H1 (cell line): ENCODE measurements around the gene LGALS12. TPM values are rescaled to one million over a fixed set of nuclear protein-coding genes. Genes with fewer than 3 reads are reported as not detected.

Experiments used
- CTCF ChIA-PET: fragments of 300-600 bp; sonication (Branson Sonifier 250); formaldehyde crosslinking; loops from one replicate; lab custom pipeline; 2021; ENCODE audit not compliant: partially characterized antibody; lab: Charles Lee
- POLR2A ChIA-PET: fragments of 300-600 bp; sonication (Branson Sonifier 250); formaldehyde crosslinking; loops from one replicate; lab custom pipeline; 2021; ENCODE audit warnings: inconsistent platforms; ENCODE audit not compliant: partially characterized antibody; lab: Charles Lee
- DNase-seq, 2 experiments: peaks; one replicate each; pipeline versions ENCODE4 v3.0.0 to v3.0.0-alpha.2; 2010 to 2022; ENCODE audit warnings: low spot score in 2 of 2, low read depth in 1 of 2, mixed read lengths in 1 of 2
- FAIRE-seq: peaks from 2 replicates; lab custom pipeline; 2011; peaks lifted over from hg19 to GRCh38; lab: Jason Lieb, UNC
- H2AFZ ChIP-seq: 2 replicates; pipeline ENCODE4 v1.8.1; 2012; ENCODE audit warnings: low read length, inconsistent platforms
- H2AK5ac ChIP-seq: 2 replicates; pipeline ENCODE4 v1.6.1; 2013; ENCODE audit warnings: low read depth, low read length
- H2BK120ac ChIP-seq: replicated peaks from 2 replicates; pipeline ENCODE3; 2013; ENCODE audit warnings: low read depth, low read length, inconsistent platforms
- H2BK12ac ChIP-seq: 2 replicates; pipeline ENCODE4 v1.6.1; 2013; ENCODE audit warnings: low read depth, low read length
- H2BK15ac ChIP-seq: 2 replicates; pipeline ENCODE4 v1.6.1; 2013; ENCODE audit warnings: low read length
- H2BK20ac ChIP-seq: 2 replicates; pipeline ENCODE4 v1.6.1; 2013; ENCODE audit warnings: low read length
- H2BK5ac ChIP-seq: 2 replicates; pipeline ENCODE4 v1.6.1; 2013; ENCODE audit warnings: low read depth, low read length
- H3K14ac ChIP-seq: 2 replicates; pipeline ENCODE4 v1.6.1; 2013; ENCODE audit warnings: inconsistent platforms; ENCODE audit not compliant: insufficient read length
- H3K18ac ChIP-seq: 2 replicates; pipeline ENCODE4 v1.6.1; 2013; ENCODE audit warnings: low read length; ENCODE audit errors: extremely low read depth
- H3K23ac ChIP-seq: 2 replicates; pipeline ENCODE4 v1.6.1; 2013; ENCODE audit warnings: inconsistent platforms; ENCODE audit not compliant: insufficient read length
- H3K23me2 ChIP-seq: 2 replicates; pipeline ENCODE4 v1.6.1; 2013; ENCODE audit warnings: low read depth, low read length
- H3K27ac ChIP-seq: 2 replicates; pipeline ENCODE4 v1.6.1; 2011; ENCODE audit warnings: low read depth, low read length, inconsistent platforms
- H3K27me3 ChIP-seq, 4 experiments: replicated peaks in 1 of 4; 1 replicate in 1 of 4; 2 replicates in 3 of 4; pipeline versions ENCODE4 v1.6.1 to v1.8.1; 2011 to 2013; ENCODE audit warnings: low read length in 3 of 4, mild to moderate bottlenecking in 3 of 4, inconsistent platforms in 2 of 4, mixed read lengths in 2 of 4, moderate library complexity in 1 of 4; ENCODE audit not compliant: control insufficient read depth in 3 of 4, insufficient read depth in 3 of 4; ENCODE audit errors: extremely low read depth in 1 of 4
- H3K36me3 ChIP-seq, 4 experiments: 2 replicates each; pipeline versions ENCODE4 v1.6.1 to v1.8.1; 2011 to 2013; ENCODE audit warnings: mild to moderate bottlenecking in 4 of 4, low read length in 3 of 4, moderate library complexity in 2 of 4, control low read depth in 1 of 4, inconsistent platforms in 1 of 4; ENCODE audit not compliant: insufficient read depth in 4 of 4, control insufficient read depth in 2 of 4
- H3K4ac ChIP-seq: replicated peaks from 2 replicates; pipeline ENCODE3; 2013; ENCODE audit warnings: low read length, low read depth, mixed read lengths, inconsistent platforms; ENCODE audit not compliant: insufficient read length
- H3K4me1 ChIP-seq, 4 experiments: replicated peaks in 1 of 4; 1 replicate in 1 of 4; 2 replicates in 3 of 4; pipeline versions ENCODE4 v1.6.1 to v1.8.1; 2011 to 2013; ENCODE audit warnings: low read length in 3 of 4, inconsistent platforms in 2 of 4, mixed read lengths in 1 of 4; ENCODE audit not compliant: insufficient read depth in 4 of 4, control insufficient read depth in 3 of 4
- H3K4me2 ChIP-seq, 2 experiments: 2 replicates each; pipeline versions ENCODE4 v1.6.1 to v1.8.1; 2011 to 2013; ENCODE audit warnings: low read depth in 2 of 2, low read length in 2 of 2, control low read depth in 1 of 2, inconsistent platforms in 1 of 2, mild to moderate bottlenecking in 1 of 2; ENCODE audit not compliant: insufficient read depth in 1 of 2
- H3K4me3 ChIP-seq, 4 experiments: fragments of 200-600, 300-600 bp in 1 of 4; sonication (generic), shearing (Covaris generic), sonication (Bioruptor Twin) in 1 of 4; 2 replicates each; pipeline versions ENCODE4 v1.5.1 to v1.8.1; 2011 to 2016; ENCODE audit warnings: low read length in 4 of 4, low read depth in 3 of 4, control low read depth in 2 of 4, inconsistent platforms in 2 of 4, mild to moderate bottlenecking in 2 of 4, mixed read lengths in 1 of 4, moderate library complexity in 1 of 4; ENCODE audit not compliant: insufficient read depth in 2 of 4; ENCODE audit errors: extremely low read depth in 1 of 4
- H3K56ac ChIP-seq: replicated peaks from 2 replicates; pipeline ENCODE3; 2013; ENCODE audit warnings: low read depth, mild to moderate bottlenecking, mixed read lengths, low read length, inconsistent platforms; ENCODE audit not compliant: insufficient read length
- H3K79me1 ChIP-seq: 2 replicates; pipeline ENCODE4 v1.6.1; 2013; ENCODE audit warnings: low read depth, low read length, control low read depth
- H3K79me2 ChIP-seq, 2 experiments: 2 replicates each; pipeline versions ENCODE4 v1.6.1 to v1.8.1; 2012 to 2013; ENCODE audit warnings: low read length in 2 of 2, mild to moderate bottlenecking in 2 of 2, inconsistent platforms in 1 of 2; ENCODE audit not compliant: insufficient read depth in 2 of 2, control insufficient read depth in 1 of 2
- H3K9ac ChIP-seq, 4 experiments: replicated peaks in 1 of 4; 1 replicate in 1 of 4; 2 replicates in 3 of 4; pipeline versions ENCODE4 v1.6.1 to v1.8.1; 2011 to 2013; ENCODE audit warnings: low read depth in 3 of 4, low read length in 3 of 4, control low read depth in 2 of 4, mild to moderate bottlenecking in 2 of 4, moderate library complexity in 2 of 4, inconsistent platforms in 1 of 4; ENCODE audit errors: extremely low read depth in 1 of 4
- H3K9me3 ChIP-seq, 2 experiments: 2 replicates each; pipeline versions ENCODE4 v1.6.1 to v1.8.1; 2012 to 2013; ENCODE audit warnings: mild to moderate bottlenecking in 2 of 2, moderate library complexity in 2 of 2, control low read depth in 1 of 2, inconsistent platforms in 1 of 2, low read depth in 1 of 2, low read length in 1 of 2, mixed read lengths in 1 of 2; ENCODE audit not compliant: insufficient read depth in 2 of 2
- H4K20me1 ChIP-seq, 2 experiments: replicated peaks in 1 of 2; 2 replicates each; pipeline versions ENCODE3 to v1.8.1; 2011 to 2013; ENCODE audit warnings: inconsistent platforms in 2 of 2, low read length in 2 of 2, mild to moderate bottlenecking in 1 of 2; ENCODE audit not compliant: insufficient read depth in 2 of 2, control insufficient read depth in 1 of 2
- H4K5ac ChIP-seq: 2 replicates; pipeline ENCODE4 v1.6.1; 2013; ENCODE audit warnings: low read length, low read depth, mixed read lengths, inconsistent platforms; ENCODE audit not compliant: insufficient read length
- H4K8ac ChIP-seq: 2 replicates; pipeline ENCODE4 v1.8.0; 2013; ENCODE audit warnings: mild to moderate bottlenecking, moderate library complexity, low read length, inconsistent platforms; ENCODE audit not compliant: insufficient read depth; ENCODE audit errors: extremely low read depth
- H4K91ac ChIP-seq: replicated peaks from 2 replicates; pipeline ENCODE3; 2013; ENCODE audit warnings: low read length, mixed read lengths, inconsistent platforms; ENCODE audit not compliant: insufficient read length
- ATF2 ChIP-seq: IDR thresholded peaks from 2 replicates; pipeline ENCODE4 v1.6.1; 2012; ENCODE audit warnings: low read length, inconsistent platforms
- BACH1 ChIP-seq: IDR thresholded peaks from 2 replicates; pipeline ENCODE4 v1.6.1; 2012; ENCODE audit warnings: low read length, improper control_type of control experiment
- CHD1 ChIP-seq: IDR thresholded peaks from 2 replicates; pipeline ENCODE4 v1.6.1; 2012; ENCODE audit warnings: low read depth, low read length, improper control_type of control experiment
- HDAC2 ChIP-seq, 2 experiments: fragments of 300-600 bp in 1 of 2; sonication (generic) in 1 of 2; IDR thresholded peaks; 2 replicates each; pipeline ENCODE4 v1.6.1; 2011 to 2012; ENCODE audit warnings: low read depth in 2 of 2, low read length in 2 of 2, mild to moderate bottlenecking in 2 of 2, moderate library complexity in 2 of 2, borderline replicate concordance in 1 of 2, inconsistent platforms in 1 of 2
- MAX ChIP-seq: IDR thresholded peaks from 2 replicates; pipeline ENCODE4 v1.6.1; 2012; ENCODE audit warnings: inconsistent platforms
- WGBS, 2 experiments: shearing (Covaris generic) in 1 of 2; methylation state at CpG; one replicate each; pipeline versions ENCODE4 v1.1.6 to v1.1.7; 2013 to 2015; ENCODE audit warnings: low lambda C conversion rate in 2 of 2, mixed read lengths in 2 of 2, inconsistent platforms in 1 of 2, low coverage in 1 of 2, missing lambda C conversion rate in 1 of 2; ENCODE audit not compliant: insufficient replicate concordance in 2 of 2, insufficient coverage in 1 of 2, insufficient read length in 1 of 2; ENCODE audit errors: extremely low coverage in 1 of 2, missing lambda C conversion rate in 1 of 2; 5-methylcytosine and 5-hydroxymethylcytosine counted together
- polyA plus RNA-seq, 7 experiments: library from polyadenylated mRNA; depleted of rRNA in 3 of 7; stranded (reverse) in 5 of 7; unstranded in 2 of 7; fragments of >200 nt in 5 of 7; fragments of 200-250 nt in 2 of 7; gene quantifications; 1 replicate in 5 of 7; 2 replicates in 1 of 7; 4 replicates in 1 of 7; pipeline versions ENCODE4 v1.2.1 to v1.2.3, GENCODE V29; 2011 to 2013; ENCODE audit warnings: missing spikeins in 2 of 7, mixed read lengths in 2 of 7
- total RNA-seq: library from RNA; stranded (reverse); fragmentation: NEBNext Ultra II Directional; extraction: Animal tissue kit (Norgen Biotek cat#: 25700); gene quantifications from 2 replicates; pipeline ENCODE4 v1.2.1, GENCODE V29; 2021

Gene LGALS12
- total and polyA plus RNA-seq, 2 of the 8 experiments (the other 6 are each of a cell fraction or from before 2014, with no cell fraction given), result 1.6 to 2.9 TPM

GRCh38 chr11:63534076-63534475, 28.2 kb downstream of the LGALS12 start:
- Histone ChIP-seq H4K20me1 (no peaks in the 10 kb centered on the region), H3K79me2 (no peaks in the 10 kb centered on the region), H2BK5ac (peak overlapping the region; percentile 62; the same call in 1 of the 2 replicates), H3K9me3 (no peaks in the 10 kb centered on the region; a peak in 1 of 4 replicates), H3K79me1 (no peaks in the 10 kb centered on the region), H3K36me3 (no peaks in the 10 kb centered on the region), H2BK120ac (peak overlapping the region; percentile 52), H3K23ac (no peak overlapping the region), H2AK5ac (peak overlapping the region; percentile 32; the same call in 1 of the 2 replicates), H2BK20ac (peak overlapping the region; percentile 89), H3K14ac (no peak overlapping the region), H3K18ac (peak overlapping the region; percentile 78), H3K23me2 (no peaks in the 10 kb centered on the region), H3K27me3 (no peaks in the 10 kb centered on the region), H4K8ac (no peak overlapping the region), H3K4me1 (peaks cover 11 to 27% (median 23%) of the 10 kb centered on the region in 4 experiments; a peak in 6 of 7 replicates), H3K56ac (no peak overlapping the region), H3K4me2 (no peak overlapping the region), H3K9ac (no peak overlapping the region), H2BK12ac (peak overlapping the region; percentile 92; the same call in 1 of the 2 replicates), H3K27ac (no peak overlapping the region), H4K91ac (peak overlapping the region; percentile 36), H2AFZ (no peak overlapping the region), H2BK15ac (0 out of 2 replicates have a peak overlapping the region, but pooled peaks have one; percentile 76), H3K4ac (peak overlapping the region; percentile 12), H3K4me3 (no peak overlapping the region), H4K5ac (peak overlapping the region; percentile 19)
- no peak for FAIRE-seq
- TF ChIP-seq MAX (no peak), ATF2 (no peak), BACH1 (no peak), CHD1 (no peak), HDAC2 (IDR thresholded peaks at IDR 0.05; ENCODE audit: borderline replicate concordance in 1 of 2, low read depth in 2 of 2, low read length in 2 of 2) (no peak)
- POLR2A ChIA-PET, result interaction anchor here (1.8 kb wide), 1 partner anchor 9 kb away, joined by 7 read pairs; no protein-coding TSS in a partner anchor
- CTCF ChIA-PET, result interaction anchor here (1.1 to 2.1 kb wide), 2 partner anchors 11 to 102 kb away, joined by 4 read pairs; no protein-coding TSS in a partner anchor
- no peak for DNase-seq
- WGBS, 2 experiments, result 97% methylated on average over 3 of the region's 3 CpGs; no CpG with 5 or more reads in 1 of the 2 experiments
